UCSD-AML1 (cell line): ENCODE measurements around the gene FLYWCH2.

Experiments used
- DNase-seq: peaks from one replicate; lab custom pipeline; 2025; ENCODE audit not compliant: unreplicated experiment; lab: John Stamatoyannopoulos, UW

FLYWCH2 gene

DNA sequence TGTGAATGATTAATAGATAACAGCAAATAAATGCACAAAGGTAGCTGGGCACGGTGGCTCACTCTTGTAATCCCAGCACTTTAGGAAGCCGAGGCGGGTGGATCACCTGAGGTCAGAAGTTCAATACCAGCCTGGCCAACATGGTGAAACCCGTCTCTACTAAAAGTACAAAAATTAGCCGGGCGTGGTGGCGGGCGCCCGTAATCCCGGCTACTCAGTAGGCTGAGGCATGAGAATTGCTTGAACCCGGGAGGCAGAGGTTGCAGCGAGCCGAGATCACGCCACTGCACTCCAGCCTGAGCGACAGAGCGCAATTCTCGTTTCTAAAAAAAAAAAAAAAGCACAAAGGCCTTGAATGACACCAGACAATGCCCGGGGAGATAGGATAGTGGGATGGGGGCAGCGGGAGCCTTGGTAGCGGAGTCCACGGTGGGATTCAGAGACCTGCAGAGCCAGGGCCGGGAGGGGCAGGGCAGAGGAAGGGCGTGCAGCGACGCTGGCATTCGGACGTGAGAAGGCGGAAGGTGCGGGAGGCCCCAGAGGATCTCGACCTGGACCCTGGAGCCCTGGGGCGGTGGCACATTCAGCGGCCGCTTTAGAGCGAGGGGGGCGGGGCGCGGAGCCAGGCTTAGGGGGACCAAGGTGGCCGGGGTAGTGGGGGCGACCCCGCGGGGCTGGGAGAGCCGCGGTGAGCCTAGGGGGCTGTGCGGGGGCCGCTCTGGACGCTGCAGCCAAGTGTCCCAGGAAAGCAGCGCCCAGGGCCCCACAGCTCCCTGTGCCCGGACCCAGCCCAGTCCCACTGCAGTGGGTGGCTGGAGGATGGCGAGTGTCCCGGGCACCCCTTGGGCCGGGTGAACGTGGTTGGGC, 999 bp upstream of the FLYWCH2 start:
- peak; percentile 53 for DNase-seq

DNA sequence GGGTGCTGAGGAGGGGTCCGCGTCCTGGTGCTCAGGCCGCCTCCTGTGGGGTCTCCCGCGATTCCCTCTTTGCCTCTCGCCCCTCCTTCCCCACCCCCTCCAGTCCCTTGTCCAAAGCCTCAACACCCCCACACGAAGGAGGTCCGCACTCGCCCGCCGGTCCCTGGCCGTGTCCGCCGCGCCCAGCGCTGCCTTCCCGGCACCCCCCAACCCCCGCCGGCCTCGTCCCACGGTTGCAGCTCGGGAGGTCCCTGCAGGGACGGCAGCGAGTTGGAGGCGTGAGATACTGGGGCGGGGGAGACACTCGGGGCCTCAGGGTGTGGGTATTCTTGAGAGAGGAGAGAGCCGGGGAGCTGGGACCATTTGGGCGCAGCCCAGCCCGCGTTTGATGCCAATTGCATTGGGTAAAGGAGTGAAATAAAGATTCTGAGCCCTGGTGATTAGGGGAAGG, 468 bp downstream of the FLYWCH2 start:
- no peak for DNase-seq

DNA sequence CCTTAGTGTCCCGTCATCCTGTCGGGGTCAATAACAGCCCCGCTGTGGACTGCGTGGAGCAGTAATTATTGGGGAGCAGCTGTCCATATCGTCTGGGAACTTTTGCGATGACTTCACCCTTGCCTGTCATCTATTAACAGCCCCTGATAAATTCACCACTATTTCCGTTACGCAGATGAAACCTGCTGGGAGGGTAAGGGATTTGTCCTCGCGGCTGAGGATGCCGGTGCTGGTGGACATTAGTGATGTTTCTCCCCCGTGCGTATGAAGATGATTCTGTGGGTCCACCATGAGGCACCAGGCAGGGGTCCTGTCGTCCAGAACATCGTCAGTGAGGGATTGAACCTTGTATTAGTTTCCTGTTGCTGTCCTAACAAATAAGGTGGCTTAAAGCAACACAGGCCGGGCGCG, 1.0 kb downstream of the FLYWCH2 start:
- no peak for DNase-seq

DNA sequence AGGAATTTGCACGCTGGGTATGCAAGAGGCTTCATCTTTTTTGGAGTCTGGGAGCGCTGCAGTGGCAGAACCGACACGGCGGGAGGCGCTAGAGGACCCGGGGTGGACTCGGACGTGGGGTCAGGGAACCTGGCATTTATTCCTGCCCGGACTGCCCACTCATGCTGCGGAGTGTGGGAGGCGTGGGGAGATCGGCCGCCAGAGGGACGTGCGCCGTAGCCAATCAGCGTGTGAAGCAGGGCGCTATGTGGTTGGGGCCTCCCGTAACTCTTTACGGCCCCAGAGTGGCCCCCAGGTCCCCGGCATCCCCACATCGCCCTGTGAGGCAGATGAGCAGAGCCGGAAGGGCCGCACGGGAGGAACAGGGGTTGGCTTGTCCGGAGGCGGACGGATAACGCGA, 11.2 kb downstream of the FLYWCH2 start:
- no peak for DNase-seq

DNA sequence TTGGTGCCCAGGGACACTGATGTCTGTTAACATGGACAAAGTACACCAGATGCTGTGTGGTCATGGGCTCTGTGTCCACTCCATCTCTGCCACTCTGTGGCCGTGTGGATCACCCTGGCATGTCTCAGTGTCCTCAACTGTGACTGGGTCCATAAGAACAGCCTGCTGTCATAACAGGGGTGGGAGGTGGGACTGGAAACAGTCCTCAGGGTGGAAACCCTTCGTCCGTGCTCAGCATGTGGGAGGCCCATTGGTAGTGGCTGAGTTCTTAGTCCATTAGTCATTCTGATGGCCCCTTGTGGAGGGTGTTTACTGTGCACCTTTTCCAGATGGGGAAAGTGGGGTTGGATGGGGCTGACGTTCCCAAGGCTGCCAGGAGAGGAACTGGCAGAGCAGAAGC, 12.8 kb downstream of the FLYWCH2 start:
- DNase-seq: no peak

DNA sequence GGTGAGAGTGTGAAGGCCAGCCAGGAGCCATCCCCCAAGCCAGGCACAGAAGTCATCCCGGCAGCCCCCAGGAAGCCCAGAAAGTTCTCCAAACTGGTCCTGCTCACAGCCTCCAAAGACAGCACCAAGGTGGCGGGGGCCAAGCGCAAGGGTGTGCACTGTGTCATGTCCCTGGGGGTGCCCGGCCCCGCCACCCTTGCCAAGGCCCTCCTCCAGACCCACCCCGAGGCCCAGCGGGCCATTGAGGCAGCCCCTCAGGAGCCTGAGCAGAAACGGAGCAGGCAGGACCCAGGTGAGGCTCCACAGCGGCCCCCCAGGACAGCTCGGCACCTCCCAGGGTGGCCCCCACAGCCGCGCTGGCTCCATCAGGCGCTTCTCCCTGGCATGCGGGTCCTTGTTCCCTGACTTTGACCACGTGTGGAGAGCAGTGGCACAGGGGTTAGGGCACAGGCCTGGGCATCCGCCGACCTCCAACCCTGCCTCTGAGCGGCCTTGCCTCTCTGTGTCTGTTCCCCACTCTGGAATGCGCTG, 13.5 kb downstream of the FLYWCH2 start:
- no peak for DNase-seq

DNA sequence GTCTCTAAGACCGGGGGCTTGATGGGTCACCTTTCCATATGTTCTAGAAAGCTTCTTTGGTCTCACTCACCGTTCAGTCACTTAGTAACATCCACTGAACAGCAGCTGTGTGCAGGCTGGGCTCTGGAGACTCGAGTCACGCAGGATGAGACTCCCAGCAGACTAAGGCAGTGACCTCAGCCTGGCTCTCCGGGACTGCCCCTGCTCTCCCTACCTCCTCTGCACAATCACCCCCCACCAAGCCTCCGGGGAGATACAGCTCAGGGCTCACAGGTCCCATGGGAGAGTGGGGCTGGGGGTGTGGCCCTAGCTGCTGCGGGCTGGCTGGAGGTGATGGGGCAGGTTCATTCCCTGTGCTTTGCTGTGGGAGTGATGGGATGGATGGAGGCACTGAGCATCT, 14.1 kb downstream of the FLYWCH2 start:
- no peak for DNase-seq

DNA sequence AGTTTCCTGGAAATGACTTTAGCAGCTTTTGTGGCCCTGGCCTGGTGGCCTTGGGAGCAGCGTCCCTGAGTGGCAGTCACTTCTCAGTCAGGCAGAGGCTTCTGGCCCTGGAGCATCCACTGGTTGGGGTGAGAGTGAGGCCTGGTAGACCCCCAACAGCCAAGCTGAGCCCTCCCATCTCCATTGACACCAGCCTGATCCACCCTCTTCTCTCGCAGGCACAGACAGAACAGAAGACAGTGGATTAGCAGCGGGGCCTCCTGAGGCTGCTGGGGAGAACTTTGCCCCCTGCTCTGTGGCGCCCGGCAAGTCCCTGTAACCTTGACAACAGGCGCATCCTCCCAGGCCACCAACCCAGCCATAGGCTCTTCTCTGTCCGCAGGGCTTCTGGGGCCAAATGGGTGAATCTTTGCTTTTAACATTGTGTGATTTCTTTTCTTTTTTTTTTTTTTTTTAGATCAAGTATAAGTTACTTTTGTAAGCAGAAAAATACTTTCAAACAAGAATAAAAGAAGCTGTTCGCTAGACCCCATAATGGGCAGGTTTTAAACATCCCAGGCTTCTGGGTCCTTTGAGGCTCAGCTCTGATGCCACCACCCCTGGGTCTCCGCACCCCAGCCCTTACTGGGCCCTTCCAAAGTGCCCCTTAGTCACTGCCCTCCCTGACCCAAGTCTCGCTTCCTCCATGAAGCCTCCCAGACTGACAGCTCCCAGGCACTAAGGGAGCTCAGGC, 16.0 kb downstream of the FLYWCH2 start:
- DNase-seq: no peak

DNA sequence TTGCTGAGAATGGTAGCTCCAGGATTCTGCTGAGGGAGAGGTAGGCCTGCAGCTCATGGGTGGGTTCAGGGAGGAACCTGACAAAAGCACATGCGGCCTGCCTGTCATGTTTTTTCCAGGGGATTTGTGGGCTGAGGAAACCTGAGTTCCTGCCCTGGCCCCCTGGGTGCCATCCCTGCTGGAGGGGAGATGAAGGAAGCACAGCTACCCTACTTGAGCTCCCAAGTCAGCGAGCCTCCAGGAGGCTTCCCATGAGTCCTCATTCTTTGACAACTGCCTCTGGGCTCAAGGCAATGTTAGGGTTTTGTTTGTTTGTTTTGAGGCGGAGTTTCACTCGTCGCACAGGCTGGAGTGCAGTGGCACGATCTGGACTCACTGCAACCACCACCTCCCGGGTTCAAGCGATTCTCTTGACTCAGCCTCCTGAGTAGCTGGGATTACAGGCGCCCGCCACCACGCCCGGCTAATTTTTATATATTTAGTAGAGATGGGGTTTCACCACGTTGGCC, 16.6 kb downstream of the FLYWCH2 start:
- no peak for DNase-seq

DNA sequence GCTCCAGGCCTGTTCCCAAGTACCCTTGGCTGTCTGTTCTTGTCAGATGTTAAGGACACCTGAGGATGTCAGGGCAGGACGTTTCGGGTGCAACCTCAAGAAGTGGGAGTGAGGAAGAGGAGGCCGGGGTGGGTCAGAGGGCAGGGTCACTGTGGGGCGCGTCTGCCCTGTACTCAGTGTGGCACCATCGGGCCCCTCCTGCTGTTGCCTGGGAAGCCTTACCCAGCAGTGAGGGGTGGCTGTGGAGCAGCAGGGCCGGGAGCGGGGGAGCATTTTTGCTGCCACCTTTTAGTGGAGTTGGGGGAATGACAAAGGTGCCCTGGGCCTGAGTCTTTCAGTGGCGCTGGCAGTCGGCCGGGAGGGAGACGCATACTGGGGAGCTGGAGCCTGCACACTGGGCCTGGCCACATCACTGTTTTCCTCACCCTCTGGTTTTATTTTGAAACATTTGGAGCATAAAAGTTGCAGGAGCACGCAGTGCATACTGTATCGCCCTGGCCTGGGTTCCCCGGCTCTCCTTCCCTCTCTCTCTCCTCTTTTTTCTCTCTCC, 17.6 kb downstream of the FLYWCH2 start:
- no peak for DNase-seq

DNA sequence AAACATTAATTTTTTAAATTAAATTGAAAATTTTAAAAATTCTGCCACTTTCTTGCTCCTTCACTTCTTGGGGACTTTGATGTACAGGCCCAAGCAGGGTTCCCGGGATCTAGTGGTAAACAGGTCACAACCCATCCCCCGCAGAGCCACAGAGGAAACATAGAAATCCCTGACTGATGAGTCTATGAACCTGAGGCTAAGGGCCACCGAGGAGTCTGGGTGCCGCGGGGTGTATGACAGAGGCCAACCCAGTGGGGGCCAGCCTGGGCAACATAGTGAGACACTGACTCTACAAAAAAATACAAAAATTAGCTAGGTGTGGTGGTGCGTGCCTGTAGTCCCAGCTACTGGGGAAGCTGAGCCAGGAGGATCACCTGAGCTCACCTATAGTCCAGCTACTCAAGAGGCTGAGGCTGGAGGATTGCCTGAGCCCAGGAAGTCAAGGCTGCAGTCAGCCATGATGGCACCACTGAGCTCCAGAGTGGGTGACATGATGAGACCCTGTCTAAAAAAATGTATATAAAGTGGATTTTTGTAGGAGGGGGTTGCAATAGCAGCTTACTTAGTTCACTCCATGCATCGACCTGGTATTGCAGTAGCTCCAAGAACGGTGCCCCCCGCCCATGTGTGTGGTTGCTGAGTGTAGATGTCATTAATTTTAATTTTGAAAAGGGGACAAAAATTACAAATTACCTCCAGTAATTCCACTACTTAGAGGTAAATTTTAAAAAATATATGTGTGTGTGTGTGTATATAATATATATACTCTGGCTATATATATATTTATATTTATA, 19.5 kb downstream of the FLYWCH2 start:
- DNase-seq: no peak

DNA sequence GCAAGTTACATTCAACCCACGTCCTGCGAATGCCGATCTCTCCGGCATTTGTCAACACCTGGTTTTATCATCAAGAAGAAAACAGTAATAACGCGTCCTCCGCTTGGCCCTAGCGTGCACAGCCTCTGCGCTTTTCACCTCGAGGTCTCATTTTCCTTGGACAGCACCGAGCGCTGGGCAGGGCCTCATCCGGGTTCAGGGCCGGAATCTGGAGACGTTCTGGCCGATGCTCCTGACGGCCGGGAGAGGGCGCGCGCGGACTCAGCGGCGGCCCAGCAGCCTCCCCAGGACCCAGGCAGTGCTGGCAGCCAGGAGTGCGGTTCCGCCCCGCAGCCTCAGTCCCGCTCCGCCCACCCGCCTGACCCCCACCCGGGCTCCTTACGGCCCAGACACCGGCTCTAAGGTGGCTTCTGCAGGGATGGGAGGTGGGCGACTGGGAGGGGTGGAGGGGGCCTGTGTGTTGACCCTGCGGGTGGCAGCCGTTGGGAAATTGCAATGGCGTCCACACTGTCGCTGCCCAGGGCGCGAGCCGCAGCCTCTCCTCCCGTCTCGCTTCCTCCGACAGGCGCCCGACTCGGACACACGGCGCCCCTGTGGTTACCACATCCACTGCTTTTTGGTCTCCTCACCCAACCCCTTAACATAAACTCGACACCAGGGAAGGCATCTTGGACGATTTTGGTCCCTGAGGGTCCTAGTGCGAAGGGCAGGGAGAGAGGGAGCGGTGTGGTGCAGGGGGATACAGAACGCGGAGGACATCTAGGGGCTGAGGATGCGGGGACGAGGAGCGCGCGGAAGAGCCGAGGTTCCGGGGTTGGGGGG, 21.3 kb downstream of the FLYWCH2 start:
- DNase-seq: peak; percentile 87

DNA sequence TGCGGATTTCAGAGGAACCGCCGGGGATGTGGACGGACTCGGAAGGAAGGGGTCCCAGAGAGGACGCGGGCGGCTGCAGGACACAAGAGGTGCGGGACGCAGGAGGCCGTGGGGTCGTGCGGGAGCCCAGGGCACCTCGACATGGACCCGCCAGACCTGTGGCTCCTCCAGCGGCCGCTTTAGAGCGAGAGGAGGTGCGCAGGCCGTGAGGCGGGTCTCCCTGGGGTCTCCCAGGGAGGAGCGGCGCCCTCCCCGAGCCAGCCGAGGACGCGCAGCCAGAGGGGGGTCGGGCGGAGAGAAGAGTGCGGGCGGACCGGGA, 21.9 kb downstream of the FLYWCH2 start:
- no peak for DNase-seq

DNA sequence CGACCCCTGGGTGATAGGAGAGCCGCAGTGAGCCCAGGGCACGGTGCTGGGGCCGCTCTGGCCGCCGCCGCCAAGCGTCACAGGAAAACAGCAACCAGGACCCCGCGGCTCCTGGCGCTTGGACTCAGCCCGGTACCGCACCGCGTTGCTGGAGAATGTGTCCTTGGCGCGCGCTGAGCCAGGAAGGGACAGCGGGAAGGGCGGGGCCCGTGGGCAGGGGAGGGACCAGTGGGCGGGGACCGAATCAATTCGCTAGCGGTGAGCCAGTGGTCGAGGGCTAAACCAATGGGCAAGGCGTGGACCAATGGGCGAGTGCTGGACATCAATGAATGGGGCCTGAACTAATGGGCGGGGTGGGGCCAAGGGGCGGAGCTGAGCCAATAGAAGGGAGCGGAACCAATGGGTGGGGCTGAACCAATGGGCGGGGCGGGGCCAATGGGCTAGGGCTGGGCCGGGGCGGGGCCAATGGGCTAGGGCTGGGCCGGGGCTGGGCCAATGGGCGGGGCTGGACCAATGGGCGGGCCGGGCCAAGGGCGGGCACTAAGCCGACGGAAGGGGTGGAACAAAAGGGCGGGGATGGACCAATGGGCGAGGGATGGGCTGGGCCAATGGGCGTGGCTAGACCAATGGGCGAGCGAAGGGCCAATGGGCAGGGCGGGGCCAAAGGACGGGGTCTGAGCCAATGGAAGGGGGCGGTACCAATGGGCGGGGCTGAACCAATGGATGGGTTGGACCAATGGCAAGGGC, 22.4 kb downstream of the FLYWCH2 start:
- DNase-seq: peak; percentile 100

DNA sequence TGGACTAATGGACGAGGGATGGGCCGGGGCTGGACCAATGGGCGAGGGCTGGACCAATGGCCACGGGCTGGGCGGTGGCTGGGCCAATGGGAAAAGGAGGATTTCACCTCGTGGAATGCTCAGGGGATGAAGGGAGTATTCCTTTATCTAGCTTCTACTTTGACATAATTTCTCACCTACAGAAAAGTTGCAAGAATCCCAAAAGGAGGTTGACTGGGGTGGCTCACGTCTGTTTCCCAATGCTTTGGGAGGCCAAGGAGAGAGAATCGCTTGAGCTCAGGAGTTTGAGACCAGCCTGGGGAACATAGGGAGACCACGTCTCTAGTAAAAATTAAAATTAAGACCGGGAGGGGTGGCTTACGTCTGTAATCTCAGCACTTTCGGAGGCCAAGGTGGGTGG, 23.0 kb downstream of the FLYWCH2 start:
- no peak for DNase-seq

DNA sequence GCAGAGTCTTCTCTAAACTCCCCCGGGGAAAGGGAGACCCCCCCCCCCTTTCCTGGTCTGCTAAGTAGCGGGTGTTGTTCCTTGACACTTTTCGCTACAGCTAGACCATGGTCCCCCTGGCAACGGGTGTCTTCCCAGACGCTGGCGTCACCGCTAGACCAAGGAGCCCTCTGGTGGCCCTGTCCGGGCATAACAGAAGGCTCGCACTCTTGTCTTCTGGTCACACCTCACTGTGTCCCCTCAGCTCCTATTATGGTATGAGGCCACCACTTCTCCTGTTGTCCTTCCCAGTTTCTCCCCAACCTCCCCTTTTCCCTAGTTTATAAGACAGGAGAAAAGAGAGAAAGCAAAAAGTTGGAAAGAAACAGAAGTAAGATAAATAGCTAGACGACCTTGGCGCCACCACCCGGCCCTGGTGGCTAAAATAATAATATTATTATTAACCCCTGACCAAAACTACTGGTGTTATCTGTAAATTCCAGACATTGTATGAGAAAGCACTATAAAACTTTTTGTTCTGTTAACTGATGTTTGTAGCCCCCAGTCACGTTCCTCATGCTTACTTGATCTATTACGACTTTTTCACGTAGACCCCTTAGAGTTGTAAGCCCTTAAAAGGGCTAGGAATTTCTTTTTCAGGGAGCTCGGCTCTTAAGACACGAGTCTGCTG, 24.2 kb downstream of the FLYWCH2 start:
- peak; percentile 45 for DNase-seq

DNA sequence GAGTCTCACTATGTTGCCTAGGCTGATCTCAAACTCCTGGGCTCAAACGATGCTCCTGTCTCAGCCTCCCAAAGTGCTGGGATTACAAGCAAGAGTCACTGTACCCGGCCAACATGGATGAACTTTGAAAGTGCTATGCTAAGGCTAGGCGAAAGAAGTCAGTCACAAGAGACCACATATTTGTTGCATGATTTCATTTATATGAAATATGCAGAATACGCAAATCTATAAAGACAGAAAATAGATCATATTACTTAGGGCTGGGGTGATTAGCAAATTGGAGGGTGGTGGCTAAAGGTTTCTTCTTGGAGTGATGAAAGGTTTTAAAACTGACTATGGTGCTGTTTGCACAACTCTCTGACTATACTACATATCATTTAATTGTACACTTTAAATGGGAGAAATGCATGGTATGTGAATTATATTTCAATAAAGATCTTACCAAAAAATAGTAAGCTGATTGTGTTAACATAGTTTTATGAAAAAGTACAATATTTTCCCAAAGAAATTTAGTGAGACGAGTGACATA, 27.5 kb downstream of the FLYWCH2 start:
- DNase-seq: no peak

DNA sequence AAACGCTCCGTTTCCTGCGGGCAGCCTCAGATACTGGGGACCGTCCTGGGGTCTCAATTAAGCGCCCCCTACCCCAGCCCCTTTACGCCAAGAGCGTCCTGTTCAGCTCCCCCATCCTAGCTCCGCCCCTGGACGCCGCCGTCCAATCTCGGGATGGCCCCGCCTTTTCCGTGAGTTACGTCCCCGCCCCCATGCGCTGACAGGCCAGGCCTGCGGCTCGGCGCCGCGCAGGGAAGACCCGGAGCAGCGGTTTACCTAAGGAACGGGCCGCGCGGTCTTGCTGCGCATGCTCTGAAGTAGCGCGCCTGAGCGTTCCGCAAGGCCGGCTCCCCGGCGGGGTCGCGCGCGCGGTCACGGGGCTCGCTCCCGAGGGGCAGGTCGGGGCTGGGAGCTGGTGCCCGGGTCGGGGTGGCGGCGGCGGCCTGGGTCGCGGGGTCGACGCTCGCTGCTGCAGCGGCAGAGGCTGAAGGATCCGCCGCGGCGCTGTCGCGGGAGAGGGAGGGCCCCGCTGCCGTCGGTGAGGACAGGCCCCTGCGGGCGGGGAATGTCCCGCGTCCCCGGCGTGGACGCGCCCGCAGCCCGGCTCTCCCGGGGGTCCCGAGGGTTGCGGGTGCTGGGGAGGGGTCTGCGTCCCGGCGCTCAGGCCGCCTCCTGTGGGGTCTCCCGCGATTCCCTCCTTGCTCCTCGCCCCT, 28.8 kb downstream of the FLYWCH2 start, which contains the start of gene FLYWCH1:
TSS of gene FLYWCH1 (plus strand) at position 294 of the 692 bp plus-strand sequence. CDS start 17,755 bp downstream, outside the sequence.
- peak; percentile 99 for DNase-seq
